GM19468 (cell line): Measurements from ENCODE around the gene TRAF5.
A peak's percentile ranks its signal among the peaks of the same experiment; 100 is the strongest.
"Not testable (repeated sequence)": the region's sequence is repeated elsewhere in the genome, so short reads cannot be mapped to it uniquely, and the experiment has no call there.

Experiments
- ATAC-seq: cut with Tn5 transposase; IDR thresholded peaks from one replicate; pipeline ENCODE4 v1.9.1; 2021; ENCODE audit warnings: mild to moderate bottlenecking, moderate library complexity, moderate number of reproducible peaks; ENCODE audit not compliant: unreplicated experiment; ENCODE audit errors: extremely low read depth

Gene TRAF5

DNA sequence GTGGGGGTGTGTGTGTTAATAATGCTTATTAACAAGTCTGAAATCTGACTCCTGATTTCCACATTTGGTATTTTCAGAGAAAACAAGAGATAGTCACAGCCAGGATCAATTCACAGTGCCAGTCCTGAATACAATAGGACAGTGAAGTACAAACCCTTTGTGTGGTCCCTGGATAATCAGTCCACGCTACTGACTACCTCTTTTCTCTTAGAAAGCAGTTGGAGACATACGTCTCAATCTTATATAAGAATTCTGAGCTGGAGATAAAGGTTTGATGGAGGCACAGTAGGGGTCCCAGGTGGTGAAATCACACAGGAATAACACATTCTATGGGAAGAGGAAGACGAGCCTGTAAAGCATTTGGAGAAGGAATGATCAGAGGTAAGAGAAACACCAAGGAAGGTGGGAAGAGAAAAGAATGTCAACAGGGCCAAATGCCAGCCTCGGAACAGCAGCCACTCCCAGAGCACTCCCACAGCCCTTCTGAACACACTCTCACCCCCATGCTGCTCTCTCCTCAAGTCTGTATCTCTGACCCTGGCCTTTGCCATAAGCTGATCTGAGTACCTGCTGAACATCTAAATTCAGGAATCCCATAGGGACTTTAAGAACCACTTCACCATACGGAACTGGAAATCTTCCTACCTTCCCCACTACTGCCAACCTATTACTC is 48.6 kb downstream of the TRAF5 start:
- ATAC-seq: no peak

- no peak for ATAC-seq
These were observed 49.3 kb downstream of the TRAF5 start for GRCh38 chr1:211375949-211376348.

DNA sequence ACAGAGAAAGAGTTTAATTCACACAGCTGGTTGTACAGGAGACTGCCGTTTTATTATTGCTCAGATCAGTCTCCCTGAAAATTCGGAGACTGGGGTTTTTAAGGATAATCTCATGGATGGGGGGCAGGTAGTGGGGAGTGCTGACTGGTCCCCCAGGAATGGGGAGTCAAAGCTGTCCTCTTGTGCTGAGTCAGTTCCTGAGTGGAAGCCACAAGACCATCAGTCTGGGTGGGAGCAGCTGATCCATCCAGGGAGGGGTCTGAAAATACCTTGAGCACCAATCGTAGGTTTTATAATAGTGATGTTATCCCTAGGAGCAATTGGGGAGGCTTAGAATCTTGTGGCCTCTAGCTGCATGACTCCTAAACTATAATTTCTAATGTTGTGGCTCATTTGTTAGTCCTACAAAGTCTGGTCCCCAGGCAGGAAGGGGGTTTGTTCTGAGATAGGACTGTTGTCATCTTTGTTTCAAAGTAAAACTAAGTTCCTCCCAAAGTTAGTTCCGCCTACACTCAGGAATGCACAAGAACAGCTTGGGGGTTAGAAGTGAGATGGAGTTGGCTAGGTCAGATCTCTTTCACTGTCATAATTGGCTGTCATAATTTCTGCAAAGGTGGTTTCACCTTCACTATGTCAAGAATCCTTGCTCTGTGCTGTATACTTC is 50.3 kb downstream of the TRAF5 start:
- no peak for ATAC-seq

DNA sequence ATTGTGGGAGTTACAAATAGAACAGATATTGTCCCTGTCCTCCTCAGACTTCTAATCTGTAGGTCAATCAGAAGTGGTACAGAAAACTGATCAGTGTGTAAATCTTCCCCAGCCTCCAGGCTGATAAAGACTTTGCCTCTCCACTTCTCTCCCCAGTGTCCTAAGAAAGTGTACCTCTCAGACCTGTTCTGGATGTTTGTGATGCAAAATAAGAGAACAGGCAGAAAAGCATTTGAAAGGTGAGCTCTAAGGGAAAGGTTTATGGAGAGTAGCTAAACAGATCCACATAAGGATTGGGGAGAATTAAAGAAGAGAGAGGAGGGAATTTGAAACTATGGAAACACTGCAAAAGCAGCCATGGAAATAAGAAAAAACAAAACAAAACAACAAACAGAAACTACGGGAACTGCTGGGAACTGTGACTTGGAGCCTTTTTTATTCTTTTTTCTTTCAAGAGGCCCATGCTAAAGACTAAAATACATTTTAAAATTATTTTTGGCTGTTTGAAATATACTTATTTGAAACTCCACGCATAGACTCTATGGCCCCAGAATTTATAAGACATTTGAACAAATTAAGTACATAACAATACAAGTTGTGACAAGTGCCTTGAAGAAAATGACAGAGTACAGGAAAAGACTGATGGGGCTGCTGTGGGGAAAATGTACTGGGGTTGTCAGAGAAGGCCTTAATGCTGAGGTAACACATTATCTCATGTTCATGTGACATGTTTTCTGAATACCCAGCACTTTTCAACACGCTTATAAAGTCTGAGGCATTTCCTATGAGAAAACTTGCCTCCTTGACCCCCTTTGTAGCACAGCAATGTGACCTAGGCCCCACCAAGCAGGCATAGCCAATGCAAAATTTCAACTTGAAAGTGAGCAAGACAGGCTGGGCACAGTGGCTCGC is 51.2 kb downstream of the TRAF5 start:
- ATAC-seq: no peak

DNA sequence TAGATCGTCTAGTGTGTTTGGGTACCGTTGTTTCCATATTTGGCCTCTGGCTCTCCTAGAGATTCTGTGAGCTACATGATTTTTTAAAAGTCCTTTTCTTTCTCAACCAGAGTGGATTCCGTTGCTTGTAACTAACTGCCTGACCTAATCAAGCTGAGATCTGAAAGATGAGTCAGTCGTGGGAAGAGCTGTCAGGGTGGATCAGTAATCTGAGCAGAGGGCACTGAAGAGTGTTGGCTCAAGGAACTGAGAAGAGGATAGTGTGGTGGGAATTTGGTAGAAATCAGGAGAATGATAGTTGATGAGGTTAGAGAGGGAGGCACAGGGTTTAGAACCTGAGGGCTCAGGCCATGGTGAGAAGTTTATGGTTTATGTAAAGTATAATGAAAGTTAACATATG is 52.2 kb downstream of the TRAF5 start:
- no peak for ATAC-seq

DNA sequence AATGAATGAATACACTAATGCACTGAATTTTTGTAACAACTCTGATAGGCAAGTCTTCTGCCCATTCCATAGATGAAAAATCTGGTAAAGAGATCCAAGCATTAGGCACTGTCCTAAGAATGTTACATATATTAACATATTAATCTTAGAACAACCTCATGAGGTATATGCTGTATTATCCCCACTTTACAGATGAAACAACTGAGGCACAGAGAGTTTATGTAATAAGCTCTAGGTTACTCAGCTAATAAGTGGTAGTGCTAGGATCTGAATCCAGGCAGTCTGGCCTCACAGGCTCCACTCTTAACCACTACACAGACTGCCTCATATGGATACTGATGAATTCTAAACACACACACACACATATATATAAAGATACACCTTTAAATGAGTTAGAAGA is 52.8 kb downstream of the TRAF5 start:
- no peak for ATAC-seq

GRCh38 chr1:211381481-211382181 is 55.0 kb downstream of the TRAF5 start:
- no peak for ATAC-seq

- no peak for ATAC-seq
These were observed 55.6 kb downstream of the TRAF5 start for GRCh38 chr1:211382182-211382713.

GRCh38 chr1:211382714-211383480 is 56.3 kb downstream of the TRAF5 start:
- ATAC-seq: peak; percentile 96

DNA sequence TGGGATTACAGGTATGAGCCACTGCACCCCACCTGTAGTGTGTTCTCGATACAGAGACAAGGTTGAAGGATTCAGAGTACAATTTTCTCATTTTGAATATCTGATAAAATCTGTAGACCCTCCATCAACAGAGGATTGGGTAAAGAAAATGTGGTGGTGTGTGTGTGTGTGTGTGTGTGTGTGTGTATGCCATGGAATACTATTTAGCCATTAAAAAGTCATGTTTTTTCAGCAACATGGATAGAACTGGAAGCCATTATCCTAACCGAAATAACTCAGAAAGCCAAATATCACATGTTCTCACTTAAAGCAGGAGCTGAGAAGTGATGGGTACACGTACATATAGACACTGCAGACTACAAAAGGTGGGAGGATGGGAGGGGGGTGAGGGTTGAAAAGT is 57.9 kb downstream of the TRAF5 start:
- ATAC-seq: no peak

GRCh38 chr1:211386921-211387320 is 60.3 kb downstream of the TRAF5 start:
- no peak for ATAC-seq

DNA sequence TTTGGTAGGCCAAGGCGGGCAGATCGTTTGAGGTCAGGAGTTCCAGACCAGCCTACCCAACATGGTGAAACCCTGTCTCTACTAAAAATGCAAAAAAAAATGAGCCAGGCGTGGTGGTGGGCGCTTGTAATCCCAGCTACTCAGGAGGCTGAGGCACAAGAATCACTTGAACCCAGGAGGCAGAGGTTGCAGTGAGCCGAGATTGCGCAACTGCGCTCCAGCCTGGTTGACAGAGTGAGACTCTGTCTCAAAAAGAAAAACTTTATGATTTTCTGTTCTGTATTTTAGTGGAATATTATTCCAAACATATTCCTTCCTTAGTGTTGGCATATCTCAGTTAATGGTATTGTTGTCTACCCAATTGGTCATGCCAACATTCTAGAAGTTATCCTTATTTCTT is 64.2 kb downstream of the TRAF5 start:
- not testable (repeated sequence) for ATAC-seq

DNA sequence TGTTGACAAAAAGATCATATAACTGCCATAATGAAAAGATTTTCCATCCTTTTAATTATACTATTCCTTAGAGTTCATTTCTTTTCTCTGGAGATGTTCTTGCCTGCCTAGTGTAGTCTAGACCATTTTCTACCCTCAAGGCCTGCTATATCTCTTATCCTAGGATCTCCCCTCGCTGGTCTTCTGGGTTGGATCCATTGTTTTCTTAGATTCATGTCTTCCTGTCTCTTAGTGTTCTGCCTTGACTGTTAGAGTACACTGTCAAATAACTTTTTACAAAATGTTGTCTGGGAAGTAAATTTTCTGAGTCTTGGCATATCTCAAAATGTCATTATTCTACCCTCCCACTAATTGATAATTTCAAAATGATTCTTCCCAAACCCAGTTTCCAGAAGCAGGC is 66.6 kb downstream of the TRAF5 start:
- no peak for ATAC-seq

DNA sequence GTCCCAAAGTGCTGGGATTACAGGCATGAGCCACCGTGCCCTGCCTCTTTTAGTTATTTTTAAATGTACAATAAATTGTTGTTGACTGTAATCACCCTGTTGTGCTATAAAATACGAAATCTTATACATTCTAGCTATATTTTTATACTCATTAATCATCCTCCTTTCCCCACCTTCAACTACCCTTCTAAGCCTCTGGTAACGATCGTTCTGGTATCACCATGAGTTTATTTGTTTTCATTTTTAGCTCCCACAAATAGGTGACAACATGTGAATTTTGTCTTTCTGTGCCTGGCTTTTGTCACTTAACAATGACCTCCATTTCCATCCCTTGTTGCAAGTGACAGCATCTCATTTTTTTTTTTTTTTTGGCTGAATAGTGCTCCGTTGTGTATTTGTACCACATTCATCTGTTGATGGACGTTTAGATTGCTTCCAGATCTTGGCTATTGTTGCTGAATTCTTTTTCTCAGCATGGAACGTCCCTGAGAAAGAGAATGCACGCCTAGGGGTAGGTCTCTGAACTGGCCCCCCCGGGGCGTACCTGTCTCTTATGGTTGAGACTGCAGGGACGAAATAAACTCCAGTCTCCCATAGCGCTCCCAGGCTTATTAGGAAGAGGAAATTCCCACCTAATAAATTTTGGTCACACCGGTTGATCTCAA is 71.8 kb downstream of the TRAF5 start:
- ATAC-seq: not testable (repeated sequence)

DNA sequence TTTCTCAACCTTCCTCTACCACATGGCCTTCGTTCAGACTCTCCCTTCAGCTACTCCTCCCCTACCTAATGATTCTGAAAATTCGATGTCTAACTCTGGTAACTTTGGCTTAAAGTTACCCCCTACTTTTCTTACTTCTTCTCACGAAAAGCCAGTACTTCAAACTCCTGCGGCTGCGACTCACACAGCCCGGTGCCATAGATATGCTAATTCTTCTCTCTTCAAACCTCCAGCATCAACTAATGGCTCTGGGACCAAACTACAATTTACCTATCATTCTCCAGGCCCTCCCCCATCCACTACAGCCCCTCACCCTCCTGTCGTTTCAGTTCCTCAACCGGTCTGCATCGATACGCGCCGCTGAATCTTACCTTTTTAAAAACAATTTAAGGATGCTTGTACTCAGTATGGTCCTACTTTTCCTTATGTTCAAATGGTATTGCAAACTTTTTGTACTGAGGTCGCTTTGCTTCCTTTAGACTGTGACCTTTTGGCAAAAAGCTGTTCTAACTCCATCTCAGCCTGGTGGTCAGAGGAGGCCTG is 73.3 kb downstream of the TRAF5 start:
- ATAC-seq: not testable (repeated sequence)

DNA sequence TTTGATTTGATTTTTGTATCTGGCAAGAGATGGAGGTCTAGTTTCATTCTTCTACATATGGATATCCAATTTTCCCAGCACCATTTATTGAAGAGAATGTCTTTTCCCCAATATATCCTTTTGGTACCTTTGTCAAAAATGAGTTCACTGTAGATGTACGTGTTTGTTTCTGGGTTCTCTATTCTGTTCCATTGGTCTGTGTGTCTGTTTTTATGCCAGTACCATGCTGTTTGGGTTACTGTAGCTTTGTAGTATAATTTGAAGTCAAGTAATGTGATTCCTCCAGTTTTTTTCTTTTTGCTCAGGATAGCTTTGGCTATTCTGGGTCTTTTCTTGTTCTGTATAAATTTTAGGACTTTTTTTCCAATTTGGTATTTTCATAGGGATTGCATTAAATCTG is 75.1 kb downstream of the TRAF5 start:
- not testable (repeated sequence) for ATAC-seq

DNA sequence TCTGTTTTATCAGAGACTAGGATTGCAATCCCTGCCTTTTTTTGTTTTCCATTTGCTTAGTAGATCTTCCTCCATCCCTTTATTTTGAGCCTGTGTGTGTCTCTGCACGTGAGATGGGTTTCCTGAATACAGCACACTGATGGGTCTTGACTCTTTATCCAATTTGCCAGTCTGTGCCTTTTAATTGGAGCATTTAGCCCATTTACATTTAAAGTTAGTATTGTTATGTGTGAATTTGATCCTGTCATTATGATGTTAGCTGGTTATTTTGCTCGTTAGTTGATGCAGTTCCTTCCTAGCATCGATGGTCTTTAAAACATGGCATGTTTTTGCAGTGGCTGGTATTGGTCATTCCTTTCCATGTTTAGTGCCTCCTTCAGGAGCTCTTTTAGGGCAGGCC is 79.5 kb downstream of the TRAF5 start:
- not testable (repeated sequence) for ATAC-seq

GRCh38 chr1:211407749-211408148 is 81.1 kb downstream of the TRAF5 start:
- not testable (repeated sequence) for ATAC-seq

DNA sequence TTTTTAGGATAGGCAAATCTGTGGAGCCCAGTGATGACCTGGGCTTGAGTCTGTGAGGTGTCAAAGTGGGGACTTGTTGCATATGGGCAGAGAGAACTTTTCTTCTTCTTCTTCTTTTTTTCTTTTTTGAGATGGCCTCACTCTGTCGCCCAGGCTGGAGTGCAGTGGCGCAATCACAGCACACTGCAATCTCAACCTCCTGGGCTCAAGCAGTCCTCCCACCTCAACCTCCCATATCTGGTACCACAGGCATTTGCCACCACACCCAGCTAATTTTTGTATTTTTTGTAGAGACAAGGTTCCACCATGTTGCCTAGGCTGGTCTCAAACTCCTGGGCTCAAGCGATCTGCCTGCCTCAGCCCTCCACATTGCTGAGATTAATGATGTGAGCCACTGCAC is 85.0 kb downstream of the TRAF5 start:
- no peak for ATAC-seq
